Muscle layer of colon (tissue), 2 donors: ENCODE measurements around the gene CMYA5.

Experiments used
- H3K27ac ChIP-seq: one replicate; pipeline ENCODE4 v1.7.0; 2013; ENCODE audit warnings: low read depth, mild to moderate bottlenecking, low read length, moderate library complexity
- H3K27me3 ChIP-seq, 2 donors: one replicate each; pipeline ENCODE4 v1.7.0; 2013; ENCODE audit warnings: low read length in 2 of 2, mild to moderate bottlenecking in 2 of 2; ENCODE audit not compliant: insufficient read depth in 2 of 2, control insufficient read depth in 1 of 2
- H3K36me3 ChIP-seq: one replicate; pipeline ENCODE4 v1.7.0; 2013; ENCODE audit warnings: mild to moderate bottlenecking, low read length; ENCODE audit not compliant: insufficient read depth
- H3K4me1 ChIP-seq: one replicate; pipeline ENCODE4 v1.7.0; 2013; ENCODE audit warnings: mild to moderate bottlenecking, low read length; ENCODE audit not compliant: insufficient read depth
- H3K4me3 ChIP-seq, 2 donors: one replicate each; pipeline ENCODE4 v1.7.0; 2013; ENCODE audit warnings: low read length in 2 of 2, low read depth in 1 of 2, mild to moderate bottlenecking in 1 of 2, moderate library complexity in 1 of 2
- H3K9ac ChIP-seq: one replicate; pipeline ENCODE4 v1.7.0; 2013; ENCODE audit warnings: low read length
- H3K9me3 ChIP-seq: one replicate; pipeline ENCODE4 v1.7.0; 2013; ENCODE audit warnings: mild to moderate bottlenecking, low read length
- donor health status: abdominal sarcoma.
- donor health status: Adenocarcinoma of cecum.

CMYA5 gene

DNA sequence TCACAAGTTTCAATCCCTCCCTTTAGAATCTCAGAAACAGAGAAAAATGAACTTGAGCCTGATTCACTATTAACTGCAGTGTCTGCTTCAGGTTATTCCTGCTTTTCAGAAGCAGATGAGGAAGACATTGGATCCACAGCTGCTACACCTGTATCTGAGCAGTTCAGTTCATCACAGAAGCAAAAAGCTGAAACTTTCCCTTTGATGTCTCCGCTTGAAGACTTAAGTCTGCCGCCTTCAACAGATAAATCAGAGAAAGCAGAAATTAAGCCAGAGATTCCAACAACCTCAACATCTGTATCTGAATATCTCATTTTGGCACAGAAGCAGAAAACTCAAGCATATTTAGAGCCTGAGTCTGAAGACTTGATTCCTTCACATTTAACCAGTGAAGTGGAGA, 42.1 kb downstream of the CMYA5 start:
- no peaks in the 10 kb centered on the region for H3K27me3 ChIP-seq
- H3K27ac ChIP-seq, result no peak overlapping the region
- H3K9me3 ChIP-seq, result no peaks in the 10 kb centered on the region
- no peaks in the 10 kb centered on the region for H3K36me3 ChIP-seq
- H3K4me3 ChIP-seq, result no peak overlapping the region
- no peak overlapping the region for H3K9ac ChIP-seq
- H3K4me1 ChIP-seq, result no peaks in the 10 kb centered on the region

- H3K4me3 ChIP-seq, result no peak overlapping the region
- no peaks in the 10 kb centered on the region for H3K27me3 ChIP-seq
- H3K9ac ChIP-seq, result no peak overlapping the region
- H3K9me3 ChIP-seq, result no peaks in the 10 kb centered on the region
- H3K27ac ChIP-seq, result no peak overlapping the region
- no peaks in the 10 kb centered on the region for H3K4me1 ChIP-seq
- no peaks in the 10 kb centered on the region for H3K36me3 ChIP-seq
Observed at GRCh38 chr5:79736528-79737514, 47.2 kb downstream of the CMYA5 start.

- Histone ChIP-seq H3K27ac (no peak overlapping the region), H3K27me3 (no peaks in the 10 kb centered on the region), H3K9me3 (no peaks in the 10 kb centered on the region), H3K4me1 (no peaks in the 10 kb centered on the region), H3K36me3 (no peaks in the 10 kb centered on the region), H3K4me3 (no peak overlapping the region), H3K9ac (no peak overlapping the region)
Observed at GRCh38 chr5:79738349-79738748, 48.7 kb downstream of the CMYA5 start.

DNA sequence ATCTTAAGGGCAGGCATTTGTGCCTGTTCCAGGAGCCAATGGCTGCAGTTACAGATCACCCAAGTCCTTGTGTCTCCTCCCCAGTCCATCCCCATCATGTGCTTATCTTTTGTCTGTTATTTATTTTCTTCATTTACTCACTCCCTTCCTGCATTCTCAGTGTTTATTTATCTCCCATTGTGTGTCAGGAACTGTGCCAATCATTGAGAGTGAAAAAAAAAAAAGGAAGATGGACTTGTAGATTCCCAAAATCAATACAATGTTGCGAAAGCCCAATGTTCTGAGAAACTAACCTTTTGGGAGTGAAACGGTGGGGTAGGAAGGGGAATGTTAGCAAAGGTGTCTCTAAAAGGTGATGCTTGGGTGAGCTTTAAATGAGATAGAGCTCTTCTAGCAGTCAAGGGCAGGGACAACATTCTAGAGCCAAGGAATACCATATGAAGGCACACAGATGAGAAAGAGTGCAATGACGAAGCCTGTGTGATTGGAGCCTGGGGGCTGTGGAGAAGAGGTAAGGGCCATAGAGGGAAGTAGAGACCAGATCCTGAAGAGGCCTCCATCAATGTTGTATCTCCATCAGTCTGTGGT, 53.0 kb downstream of the CMYA5 start:
- no peak overlapping the region for H3K4me3 ChIP-seq
- no peaks in the 10 kb centered on the region for H3K36me3 ChIP-seq
- no peaks in the 10 kb centered on the region for H3K9me3 ChIP-seq
- no peak overlapping the region for H3K9ac ChIP-seq
- no peaks in the 10 kb centered on the region for H3K4me1 ChIP-seq
- no peaks in the 10 kb centered on the region for H3K27me3 ChIP-seq
- H3K27ac ChIP-seq, result no peak overlapping the region

DNA sequence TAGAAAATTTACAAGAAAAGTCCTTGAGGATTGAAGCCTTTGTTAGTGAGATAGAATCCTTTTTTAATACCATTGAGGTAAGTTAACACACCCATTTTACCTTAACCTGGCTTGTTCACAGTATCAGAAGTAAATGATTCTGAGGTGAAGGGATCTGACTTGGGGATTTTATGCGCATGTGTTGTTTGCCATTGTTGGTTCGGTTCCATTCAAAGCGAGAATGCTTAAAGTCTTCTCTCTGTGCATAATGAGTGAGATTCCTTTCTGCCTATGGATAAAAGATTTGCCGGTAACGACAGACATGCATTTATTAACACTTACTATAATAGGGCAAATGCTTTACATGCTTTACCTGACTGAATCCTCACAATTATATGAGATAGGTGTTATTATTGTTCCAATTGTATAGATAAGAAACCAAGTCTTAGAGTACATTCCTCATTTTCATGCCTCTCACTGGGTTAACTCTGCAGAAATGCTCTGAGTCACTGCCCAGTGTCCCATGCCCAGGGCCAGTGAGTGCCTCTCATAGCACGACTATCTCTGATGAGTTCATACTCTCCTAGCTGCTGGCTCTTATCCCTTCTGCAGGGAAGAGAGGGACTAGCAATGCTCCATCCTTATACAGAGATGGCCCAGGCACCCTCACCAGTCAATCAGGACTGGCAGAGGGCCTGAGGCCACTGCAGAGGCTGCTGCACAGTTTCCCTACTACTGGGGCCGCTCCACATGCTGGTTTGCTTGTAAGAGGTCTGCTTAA, 54.4 kb downstream of the CMYA5 start:
- no peak overlapping the region for H3K27ac ChIP-seq
- no peaks in the 10 kb centered on the region for H3K36me3 ChIP-seq
- H3K9ac ChIP-seq, result no peak overlapping the region
- H3K9me3 ChIP-seq, result no peaks in the 10 kb centered on the region
- H3K4me1 ChIP-seq, result no peaks in the 10 kb centered on the region
- H3K27me3 ChIP-seq, result no peaks in the 10 kb centered on the region
- H3K4me3 ChIP-seq, result no peak overlapping the region

- no peak overlapping the region for H3K4me3 ChIP-seq
- no peak overlapping the region for H3K27ac ChIP-seq
- no peaks in the 10 kb centered on the region for H3K27me3 ChIP-seq
- H3K4me1 ChIP-seq, result no peaks in the 10 kb centered on the region
- H3K9ac ChIP-seq, result no peak overlapping the region
- no peaks in the 10 kb centered on the region for H3K36me3 ChIP-seq
- no peaks in the 10 kb centered on the region for H3K9me3 ChIP-seq
Observed at GRCh38 chr5:79745255-79745654, 55.6 kb downstream of the CMYA5 start.

DNA sequence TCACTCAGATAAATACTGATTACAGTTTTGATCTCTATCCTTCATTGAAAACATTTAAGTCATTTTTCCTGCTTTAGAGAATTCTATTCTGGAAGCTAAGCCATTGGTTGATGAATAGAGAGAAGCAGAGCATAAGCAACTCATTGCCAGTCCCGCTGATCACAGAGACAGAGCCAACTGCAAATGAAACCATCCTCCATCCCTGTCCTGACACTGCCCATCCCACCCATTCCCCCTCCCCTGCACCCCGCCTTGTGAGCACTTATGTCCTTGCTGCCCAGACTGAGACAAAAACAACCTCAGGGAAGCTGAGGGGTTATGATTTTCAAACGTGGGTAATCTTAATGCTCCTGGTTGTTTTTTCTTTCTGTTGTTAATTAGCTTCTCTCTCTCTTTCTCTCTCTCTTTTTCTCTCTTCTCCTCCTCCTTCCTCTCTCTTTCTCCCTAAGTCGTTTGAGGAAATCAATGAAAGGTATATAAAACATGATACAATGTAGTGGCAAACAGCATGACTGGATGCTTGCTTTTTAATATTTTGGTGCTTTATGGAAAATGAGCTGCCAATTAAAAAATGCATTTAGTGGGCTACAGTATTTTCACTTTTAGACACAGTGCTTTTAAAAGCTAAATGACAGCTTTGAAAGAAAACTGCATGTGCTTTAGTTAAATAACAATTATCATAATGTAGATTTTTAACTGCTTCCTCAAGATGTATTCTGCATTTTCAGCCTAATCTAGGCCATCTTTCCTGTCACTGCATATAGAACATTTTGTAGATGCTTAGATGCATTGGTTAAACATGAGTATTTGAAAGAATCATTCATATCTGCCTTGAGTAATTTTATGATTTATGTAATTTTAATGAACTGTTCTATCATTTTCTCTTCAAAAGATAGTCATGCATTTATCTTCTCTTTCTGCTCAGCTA, 57.3 kb downstream of the CMYA5 start:
- Histone ChIP-seq H3K9me3 (no peaks in the 10 kb centered on the region), H3K9ac (no peak overlapping the region), H3K27me3 (no peaks in the 10 kb centered on the region), H3K4me1 (no peaks in the 10 kb centered on the region), H3K27ac (no peak overlapping the region), H3K36me3 (no peaks in the 10 kb centered on the region), H3K4me3 (no peak overlapping the region)

DNA sequence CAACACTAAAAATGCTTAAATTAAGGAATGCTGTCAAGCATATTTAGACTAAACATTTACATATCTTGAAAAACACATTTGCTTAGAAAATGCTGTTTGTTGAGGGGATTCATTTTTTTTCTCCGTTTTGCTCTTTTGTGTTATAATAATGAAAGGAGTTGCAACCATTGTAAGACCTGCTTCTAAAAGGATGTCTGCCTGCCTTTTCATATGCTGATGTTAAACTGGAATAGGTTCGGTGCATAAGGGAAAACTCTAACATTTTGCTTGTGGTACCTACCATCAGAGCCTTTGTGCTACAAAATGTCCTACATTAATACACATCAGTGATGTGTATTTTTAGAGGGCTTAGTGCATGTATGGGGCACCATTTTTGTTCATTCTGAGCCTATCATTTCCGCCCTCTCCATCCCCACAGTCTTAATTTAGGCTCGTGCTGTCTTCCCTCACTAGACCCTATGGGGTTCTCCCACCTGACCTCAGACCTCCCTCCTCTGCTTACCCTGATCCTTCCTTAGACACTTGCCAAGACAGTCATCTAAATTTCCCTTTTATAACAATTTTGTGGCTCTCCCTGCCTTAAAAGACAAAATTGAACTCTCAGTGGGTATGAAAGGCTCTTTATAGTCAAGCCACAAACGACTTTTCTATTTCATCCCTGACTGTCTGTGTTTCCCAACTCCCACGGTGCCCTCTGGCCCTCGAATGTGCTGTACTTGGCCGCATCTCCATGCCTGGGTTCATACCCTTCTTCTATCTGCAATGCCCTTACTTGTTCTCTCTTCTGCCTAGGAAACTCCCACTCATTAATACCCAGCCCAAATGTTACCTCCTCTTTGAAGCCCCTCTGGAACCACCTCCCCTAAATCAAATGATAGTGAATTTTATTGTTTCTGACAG, 61.2 kb downstream of the CMYA5 start:
- Histone ChIP-seq H3K27ac (no peak overlapping the region), H3K9ac (no peak overlapping the region), H3K4me3 (no peak overlapping the region), H3K27me3 (no peaks in the 10 kb centered on the region), H3K4me1 (no peaks in the 10 kb centered on the region), H3K36me3 (no peaks in the 10 kb centered on the region), H3K9me3 (no peaks in the 10 kb centered on the region)

DNA sequence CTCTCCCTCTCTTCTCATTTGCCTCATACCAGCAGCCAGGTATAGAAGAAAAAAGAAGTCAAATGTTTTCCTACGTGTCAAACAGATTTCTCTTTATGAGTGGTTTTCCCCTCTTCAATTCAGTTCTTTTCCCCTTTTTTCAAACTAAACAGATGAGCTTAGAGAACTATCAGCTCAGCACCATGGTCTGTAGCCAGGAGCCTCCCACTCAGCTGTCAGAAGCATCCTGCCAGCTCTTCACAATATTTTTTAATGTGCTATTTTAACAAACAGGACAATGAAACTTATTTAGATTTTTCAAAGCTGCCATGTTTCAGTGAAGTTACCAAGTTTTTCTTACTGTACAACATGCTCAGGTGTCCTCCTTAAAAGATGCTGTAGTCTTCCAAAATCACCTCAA, 63.5 kb downstream of the CMYA5 start:
- Histone ChIP-seq H3K4me1 (no peaks in the 10 kb centered on the region), H3K36me3 (no peaks in the 10 kb centered on the region), H3K27me3 (no peaks in the 10 kb centered on the region), H3K27ac (no peak overlapping the region), H3K9me3 (no peaks in the 10 kb centered on the region), H3K9ac (no peak overlapping the region), H3K4me3 (no peak overlapping the region)
